Subcutaneous abdominal adipose tissue (tissue), 5 donors: Measurements from ENCODE around the gene CTNND2.

ENCODE experiments used
- H3K27ac ChIP-seq: one replicate; pipeline ENCODE4 v1.7.0; 2013; ENCODE audit warnings: low read depth, mild to moderate bottlenecking, inconsistent platforms, low read length, moderate library complexity
- H3K27me3 ChIP-seq, 5 donors: one replicate each; pipeline ENCODE4 v1.7.0; 2013; ENCODE audit warnings: low read length in 5 of 5, inconsistent platforms in 1 of 5; ENCODE audit not compliant: control insufficient read depth in 5 of 5, insufficient read depth in 4 of 5
- H3K36me3 ChIP-seq, 5 donors: one replicate each; pipeline ENCODE4 v1.7.0; 2013; ENCODE audit warnings: low read length in 5 of 5; ENCODE audit not compliant: control insufficient read depth in 5 of 5, insufficient read depth in 5 of 5
- H3K4me1 ChIP-seq, 5 donors: one replicate each; pipeline ENCODE4 v1.7.0; 2013; ENCODE audit warnings: low read length in 5 of 5, mild to moderate bottlenecking in 3 of 5, moderate library complexity in 1 of 5; ENCODE audit not compliant: control insufficient read depth in 5 of 5, insufficient read depth in 5 of 5
- H3K4me3 ChIP-seq, 5 donors: one replicate each; pipeline ENCODE4 v1.7.0; 2013; ENCODE audit warnings: low read length in 5 of 5, low read depth in 1 of 5
- H3K9ac ChIP-seq, 5 donors: one replicate each; pipeline ENCODE4 v1.7.0; 2013; ENCODE audit warnings: low read length in 5 of 5, mild to moderate bottlenecking in 4 of 5, moderate library complexity in 3 of 5
- H3K9me3 ChIP-seq, 5 donors: one replicate each; pipeline ENCODE4 v1.7.0; 2013; ENCODE audit warnings: low read length in 5 of 5; ENCODE audit not compliant: control insufficient read depth in 5 of 5
- donor health status: healthy.
- donor health status: healthy.
- donor health status: healthy.
- donor health status: healthy.
- donor health status: healthy.

The CTNND2 gene

GRCh38 chr5:11293523-11293922 lies 610.7 kb downstream of the CTNND2 start:
- Histone ChIP-seq H3K36me3 (no peaks in the 10 kb centered on the region), H3K9me3 (no peaks in the 10 kb centered on the region), H3K4me3 (no peak overlapping the region), H3K4me1 (peaks cover 0 to 2% (median 0%) of the 10 kb centered on the region in 5 donors), H3K27ac (no peak overlapping the region), H3K27me3 (no peaks in the 10 kb centered on the region), H3K9ac (no peak overlapping the region)

GRCh38 chr5:11292648-11293356 lies 611.4 kb downstream of the CTNND2 start:
- peaks cover 0 to 2% (median 0%) of the 10 kb centered on the region in 5 donors for H3K4me1 ChIP-seq
- no peak overlapping the region for H3K9ac ChIP-seq
- no peaks in the 10 kb centered on the region for H3K9me3 ChIP-seq
- H3K4me3 ChIP-seq = no peak overlapping the region
- H3K36me3 ChIP-seq = no peaks in the 10 kb centered on the region
- no peaks in the 10 kb centered on the region for H3K27me3 ChIP-seq
- H3K27ac ChIP-seq = no peak overlapping the region

- Histone ChIP-seq H3K9me3 (no peaks in the 10 kb centered on the region), H3K27ac (no peak overlapping the region), H3K27me3 (no peaks in the 10 kb centered on the region), H3K9ac (no peak overlapping the region), H3K4me3 (no peak overlapping the region), H3K4me1 (peaks cover 0 to 2% (median 0%) of the 10 kb centered on the region in 5 donors), H3K36me3 (no peaks in the 10 kb centered on the region)
Measured at GRCh38 chr5:11289733-11290132, 614.5 kb downstream of the CTNND2 start.

GRCh38 chr5:11289208-11289607 lies 615.0 kb downstream of the CTNND2 start:
- H3K9ac ChIP-seq = no peak overlapping the region
- H3K36me3 ChIP-seq = no peaks in the 10 kb centered on the region
- H3K4me3 ChIP-seq = no peak overlapping the region
- peaks cover 0 to 2% (median 0%) of the 10 kb centered on the region in 5 donors for H3K4me1 ChIP-seq
- no peak overlapping the region for H3K27ac ChIP-seq
- no peaks in the 10 kb centered on the region for H3K27me3 ChIP-seq
- no peaks in the 10 kb centered on the region for H3K9me3 ChIP-seq

GRCh38 chr5:11281842-11282241 lies 622.4 kb downstream of the CTNND2 start:
- H3K27me3 ChIP-seq = no peaks in the 10 kb centered on the region
- H3K9ac ChIP-seq = no peak overlapping the region
- no peak overlapping the region for H3K27ac ChIP-seq
- H3K4me3 ChIP-seq = no peak overlapping the region
- H3K9me3 ChIP-seq = peaks cover 0 to 13% (median 11%) of the 10 kb centered on the region in 5 donors
- no peaks in the 10 kb centered on the region for H3K36me3 ChIP-seq
- no peaks in the 10 kb centered on the region for H3K4me1 ChIP-seq

GRCh38 chr5:11277323-11277722 lies 626.9 kb downstream of the CTNND2 start:
- no peak overlapping the region for H3K27ac ChIP-seq
- no peaks in the 10 kb centered on the region for H3K36me3 ChIP-seq
- H3K4me1 ChIP-seq = peaks cover 0 to 13% (median 0%) of the 10 kb centered on the region in 5 donors
- no peak overlapping the region for H3K9ac ChIP-seq
- no peaks in the 10 kb centered on the region for H3K27me3 ChIP-seq
- H3K9me3 ChIP-seq = peaks cover 0 to 13% (median 12%) of the 10 kb centered on the region in 5 donors
- no peak overlapping the region for H3K4me3 ChIP-seq

- no peak overlapping the region for H3K27ac ChIP-seq
- H3K4me3 ChIP-seq = peak overlapping the region in 1 of 5 donors; percentile 1
- H3K27me3 ChIP-seq = no peaks in the 10 kb centered on the region
- H3K9ac ChIP-seq = no peak overlapping the region
- no peaks in the 10 kb centered on the region for H3K36me3 ChIP-seq
- peaks cover 0 to 3% (median 0%) of the 10 kb centered on the region in 5 donors for H3K9me3 ChIP-seq
- H3K4me1 ChIP-seq = peaks cover 0 to 13% (median 0%) of the 10 kb centered on the region in 5 donors
Measured at GRCh38 chr5:11273180-11273903, 630.9 kb downstream of the CTNND2 start.

- no peaks in the 10 kb centered on the region for H3K9me3 ChIP-seq
- H3K27ac ChIP-seq = no peak overlapping the region
- no peaks in the 10 kb centered on the region for H3K27me3 ChIP-seq
- no peaks in the 10 kb centered on the region for H3K36me3 ChIP-seq
- peaks cover 0 to 13% (median 0%) of the 10 kb centered on the region in 5 donors for H3K4me1 ChIP-seq
- H3K9ac ChIP-seq = no peak overlapping the region
- H3K4me3 ChIP-seq = no peak overlapping the region
Measured at GRCh38 chr5:11269515-11269914, 634.7 kb downstream of the CTNND2 start.

- no peak overlapping the region for H3K9ac ChIP-seq
- no peaks in the 10 kb centered on the region for H3K27me3 ChIP-seq
- peaks cover 0 to 9% (median 0%) of the 10 kb centered on the region in 5 donors for H3K4me1 ChIP-seq
- H3K27ac ChIP-seq = no peak overlapping the region
- H3K9me3 ChIP-seq = no peaks in the 10 kb centered on the region
- H3K36me3 ChIP-seq = no peaks in the 10 kb centered on the region
- H3K4me3 ChIP-seq = no peak overlapping the region
Measured at GRCh38 chr5:11268891-11269290, 635.4 kb downstream of the CTNND2 start.

GRCh38 chr5:11266331-11266730 lies 637.9 kb downstream of the CTNND2 start:
- Histone ChIP-seq H3K9me3 (no peaks in the 10 kb centered on the region), H3K36me3 (no peaks in the 10 kb centered on the region), H3K27me3 (no peaks in the 10 kb centered on the region), H3K27ac (no peak overlapping the region), H3K9ac (no peak overlapping the region), H3K4me1 (no peaks in the 10 kb centered on the region), H3K4me3 (no peak overlapping the region)
